ENCODE results near the gene BAX. TPM values are rescaled to one million over a fixed set of nuclear protein-coding genes. Genes with fewer than 3 reads are reported as not detected.

Gene BAX
- total RNA-seq = 92.1 and 106 TPM in 2 replicates

DNA sequence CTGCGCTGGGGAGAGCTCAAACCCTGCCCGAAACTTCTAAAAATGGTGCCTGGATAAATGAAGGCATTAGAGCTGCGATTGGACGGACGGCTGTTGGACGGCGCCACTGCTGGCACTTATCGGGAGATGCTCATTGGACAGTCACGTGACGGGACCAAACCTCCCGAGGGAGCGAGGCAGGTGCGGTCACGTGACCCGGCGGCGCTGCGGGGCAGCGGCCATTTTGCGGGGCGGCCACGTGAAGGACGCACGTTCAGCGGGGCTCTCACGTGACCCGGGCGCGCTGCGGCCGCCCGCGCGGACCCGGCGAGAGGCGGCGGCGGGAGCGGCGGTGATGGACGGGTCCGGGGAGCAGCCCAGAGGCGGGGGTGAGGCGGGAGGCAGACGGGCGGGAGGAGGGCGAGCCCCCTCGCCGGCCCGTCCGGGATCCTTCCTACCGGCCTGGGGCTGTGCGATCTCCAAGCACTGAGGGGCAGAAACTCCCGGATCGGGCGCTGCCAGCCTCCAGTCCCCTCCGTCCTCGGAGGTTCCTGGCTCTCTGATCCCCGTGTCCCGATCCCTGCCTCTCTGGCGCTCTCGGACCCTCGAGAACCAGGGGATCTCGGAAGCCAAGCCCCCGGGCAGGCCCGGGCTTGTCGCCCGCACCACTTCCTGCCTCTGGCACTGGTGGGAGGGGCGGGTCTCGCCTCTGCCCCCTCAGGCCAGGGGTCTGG lies at the start of gene BAX:
Gene BAX (plus strand): TSS at position 281 of the 713 bp plus-strand sequence. CDS start 54 bp downstream, at position 335.

DNA sequence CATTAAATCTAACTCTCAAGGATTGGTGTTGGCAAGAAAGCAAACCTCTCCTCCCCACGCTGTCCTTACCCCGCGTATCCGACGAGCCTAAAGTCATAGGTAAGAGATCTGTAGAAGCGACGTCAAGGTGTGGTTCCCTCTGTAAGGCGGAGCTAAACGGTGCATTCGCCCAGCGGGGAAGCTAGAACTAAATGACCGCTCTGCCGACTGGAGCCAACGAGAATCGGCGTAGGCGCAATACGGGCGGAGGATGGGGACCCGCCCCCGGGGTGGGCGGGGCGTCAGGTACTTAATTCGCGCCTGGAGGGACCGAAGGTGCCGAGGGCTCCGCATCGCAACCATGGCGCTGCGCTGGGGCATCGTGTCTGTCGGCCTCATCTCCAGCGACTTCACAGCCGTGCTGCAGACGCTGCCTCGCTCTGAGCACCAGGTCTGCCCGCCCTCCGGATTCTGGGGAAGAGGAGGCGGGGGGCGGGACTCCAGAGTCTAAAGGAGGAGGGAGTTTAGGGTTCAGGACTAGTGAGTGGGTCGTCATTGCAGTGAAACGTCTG lies 21.2 kb upstream of the BAX start, which contains the start of gene DHDH:
Gene DHDH (plus strand): TSS at position 318 of the 551 bp plus-strand sequence. CDS start 23 bp downstream, at position 341.

GRCh38 chr19:48965040-48965805 lies 10.5 kb downstream of the BAX start, which contains the start of gene FTL:
FTL (plus strand) TSS chr19:48965309; CDS start chr19:48965508, 199 bp downstream.

GRCh38 chr19:48993175-48994034 lies 38.7 kb downstream of the BAX start, which contains the start of the genes GYS1 and RUVBL2:
GYS1 (minus strand) TSS chr19:48993309; CDS start chr19:48993112, 197 bp downstream.
RUVBL2 (plus strand) TSS chr19:48993887; CDS start chr19:48993912, 25 bp downstream.

Other genes with a start within 250 kb of the BAX start
- 0.39 and 0.72 TPM in 2 replicates for gene MAMSTR, start 235.2 kb upstream of the BAX start, total RNA-seq
- 17.6 and 25.1 TPM in 2 replicates for gene RASIP1, start 214.3 kb upstream of the BAX start, total RNA-seq
- gene IZUMO1, start 208.0 kb upstream of the BAX start, total RNA-seq = 0.04 and 0.23 TPM in 2 replicates
- 7.3 and 11.6 TPM in 2 replicates for gene FUT1, start 202.2 kb upstream of the BAX start, total RNA-seq
- gene FGF21, start 199.4 kb upstream of the BAX start, total RNA-seq = not detected in 2 replicates
- gene BCAT2, start 143.8 kb upstream of the BAX start, total RNA-seq = 63.9 and 77.8 TPM in 2 replicates
- gene HSD17B14, start 118.4 kb upstream of the BAX start, total RNA-seq = 0.23 and 1.2 TPM in 2 replicates
- gene PLEKHA4, start 86.3 kb upstream of the BAX start, total RNA-seq = 7.4 and 11.0 TPM in 2 replicates
- gene PPP1R15A, start 82.5 kb upstream of the BAX start, total RNA-seq = 22.4 and 61.8 TPM in 2 replicates
- gene TULP2, start 56.1 kb upstream of the BAX start, total RNA-seq = not detected in 2 replicates
- gene NUCB1, start 54.6 kb upstream of the BAX start, total RNA-seq = 214 and 343 TPM in 2 replicates
- gene DHDH, start 21.2 kb upstream of the BAX start, total RNA-seq = 0.11 and 1.2 TPM in 2 replicates
- gene FTL, start 10.4 kb downstream of the BAX start, total RNA-seq = 713 and 910 TPM in 2 replicates
- 46.7 and 54.8 TPM in 2 replicates for gene GYS1, start 38.4 kb downstream of the BAX start, total RNA-seq
- 231 and 392 TPM in 2 replicates for gene RUVBL2, start 39.0 kb downstream of the BAX start, total RNA-seq
- gene LHB, start 62.2 kb downstream of the BAX start, total RNA-seq = not detected in 2 replicates
- gene CGB3, start 69.5 kb downstream of the BAX start, total RNA-seq = not detected in 2 replicates
- gene CGB2, start 77.0 kb downstream of the BAX start, total RNA-seq = 0.99 TPM in 1 of 2 replicates, not detected in the other
- gene CGB1, start 82.0 kb downstream of the BAX start, total RNA-seq = not detected in 2 replicates
- not detected in 2 replicates for gene CGB5, start 89.0 kb downstream of the BAX start, total RNA-seq
- gene CGB8, start 94.2 kb downstream of the BAX start, total RNA-seq = not detected in 2 replicates
- gene CGB7, start 102.9 kb downstream of the BAX start, total RNA-seq = 0.30 and 8.4 TPM in 2 replicates
- 4.9 and 5.7 TPM in 2 replicates for gene NTF4, start 109.9 kb downstream of the BAX start, total RNA-seq
- gene KCNA7, start 117.8 kb downstream of the BAX start, total RNA-seq = not detected in 2 replicates
- 114 and 271 TPM in 2 replicates for gene SNRNP70, start 130.6 kb downstream of the BAX start, total RNA-seq
- 2.9 and 5.7 TPM in 2 replicates for gene LIN7B, start 159.5 kb downstream of the BAX start, total RNA-seq
- gene C19orf73, start 164.3 kb downstream of the BAX start, total RNA-seq = 4.1 and 5.4 TPM in 2 replicates
- 4.0 and 6.6 TPM in 2 replicates for gene PPFIA3, start 164.7 kb downstream of the BAX start, total RNA-seq
- gene HRC, start 200.5 kb downstream of the BAX start, total RNA-seq = not detected in 2 replicates
- gene TRPM4, start 202.9 kb downstream of the BAX start, total RNA-seq = 17.2 and 32.5 TPM in 2 replicates